ENCODE data around the gene ASGR2. TPM values are rescaled to one million over a fixed set of nuclear protein-coding genes. Genes with fewer than 3 reads are reported as not detected.
"Not testable (repeated sequence)": the region's sequence is repeated elsewhere in the genome, so short reads cannot be mapped to it uniquely, and the experiment has no call there.

ASGR2 gene
- polyA plus RNA-seq, 4 donors: 0.92 to 2.0 (median 1.7) TPM

DNA sequence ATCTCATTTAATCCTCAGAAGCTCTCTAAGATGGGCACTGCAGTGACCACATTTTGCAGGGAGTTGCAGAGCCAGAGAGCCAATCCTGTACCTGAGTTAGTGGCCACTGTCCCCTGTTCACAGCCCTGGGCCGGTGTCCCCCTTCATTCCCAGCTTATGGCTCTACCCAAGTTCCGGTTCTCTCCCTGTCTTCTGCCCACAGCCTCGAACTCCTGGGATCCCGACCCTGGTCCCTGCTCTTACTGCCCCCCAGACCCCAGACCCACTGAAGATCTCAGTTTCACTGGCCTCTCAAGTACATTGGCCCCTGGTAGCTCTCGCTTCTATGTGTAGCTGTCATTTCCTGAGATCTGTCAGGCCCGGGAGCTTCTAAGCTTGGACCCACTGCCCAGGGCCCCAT is 12.2 kb downstream of the ASGR2 start:
- DNase-seq (ENCODE audit: low read depth in 4 of 4, low spot score in 3 of 4): no peak

DNA sequence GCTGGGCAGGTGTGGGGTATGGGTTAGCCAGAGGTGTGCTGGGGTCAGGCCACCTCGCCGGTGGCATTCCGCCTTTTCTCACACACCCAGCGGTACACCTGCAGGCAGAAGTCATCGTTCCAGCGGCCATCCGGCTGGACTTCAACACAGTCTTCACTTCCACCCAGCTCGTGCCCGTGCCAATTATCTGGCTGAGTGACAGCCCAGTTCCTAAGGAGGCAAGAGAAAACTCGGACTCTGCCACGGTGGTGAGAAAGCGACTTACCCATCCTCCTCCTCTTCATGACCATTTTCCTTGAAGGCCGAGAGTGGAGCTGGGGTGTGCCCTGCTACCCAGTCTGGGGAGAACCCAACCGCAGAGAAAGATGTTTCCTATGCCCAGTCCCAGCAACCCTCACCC is 13.1 kb downstream of the ASGR2 start:
- DNase-seq (ENCODE audit: low read depth in 4 of 4, low spot score in 3 of 4): no peak

DNA sequence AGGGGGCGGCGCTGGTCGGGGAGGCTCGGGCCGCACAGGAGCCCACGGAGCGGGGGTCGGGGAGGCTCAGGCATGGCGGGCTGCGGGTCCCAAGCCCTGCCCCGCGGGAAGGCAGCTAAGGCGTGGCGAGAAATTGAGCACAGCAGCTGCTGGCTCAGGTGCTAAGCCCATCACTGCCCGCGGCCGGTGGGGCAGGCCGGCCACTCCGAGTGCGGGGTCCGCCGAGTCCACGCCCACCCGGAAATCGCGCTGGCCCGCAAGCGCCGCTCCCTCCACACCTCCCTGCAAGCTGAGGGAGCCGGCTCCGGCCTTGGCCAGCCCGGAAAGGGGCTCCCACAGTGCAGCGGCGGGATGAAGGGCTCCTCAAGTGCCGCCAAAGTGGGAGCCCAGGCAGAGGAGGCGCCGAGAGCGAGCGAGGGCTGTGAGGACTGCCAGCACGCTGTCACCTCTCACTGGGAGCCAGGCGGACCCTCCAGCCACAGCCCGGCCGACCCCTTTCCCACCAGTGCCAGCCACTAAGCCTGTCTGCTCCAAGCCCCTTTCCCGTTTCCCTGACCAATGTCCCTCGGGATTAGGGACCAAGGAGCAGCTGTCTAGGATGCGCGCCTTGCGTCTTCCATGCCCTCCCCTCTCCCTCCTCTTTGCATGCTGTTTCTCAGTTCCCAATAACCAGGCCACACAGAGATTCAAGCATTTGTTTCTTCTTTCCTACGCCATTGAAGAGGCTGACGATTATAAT is 13.8 kb downstream of the ASGR2 start:
- DNase-seq (ENCODE audit: low read depth in 4 of 4, low spot score in 3 of 4): not testable (repeated sequence)

DNA sequence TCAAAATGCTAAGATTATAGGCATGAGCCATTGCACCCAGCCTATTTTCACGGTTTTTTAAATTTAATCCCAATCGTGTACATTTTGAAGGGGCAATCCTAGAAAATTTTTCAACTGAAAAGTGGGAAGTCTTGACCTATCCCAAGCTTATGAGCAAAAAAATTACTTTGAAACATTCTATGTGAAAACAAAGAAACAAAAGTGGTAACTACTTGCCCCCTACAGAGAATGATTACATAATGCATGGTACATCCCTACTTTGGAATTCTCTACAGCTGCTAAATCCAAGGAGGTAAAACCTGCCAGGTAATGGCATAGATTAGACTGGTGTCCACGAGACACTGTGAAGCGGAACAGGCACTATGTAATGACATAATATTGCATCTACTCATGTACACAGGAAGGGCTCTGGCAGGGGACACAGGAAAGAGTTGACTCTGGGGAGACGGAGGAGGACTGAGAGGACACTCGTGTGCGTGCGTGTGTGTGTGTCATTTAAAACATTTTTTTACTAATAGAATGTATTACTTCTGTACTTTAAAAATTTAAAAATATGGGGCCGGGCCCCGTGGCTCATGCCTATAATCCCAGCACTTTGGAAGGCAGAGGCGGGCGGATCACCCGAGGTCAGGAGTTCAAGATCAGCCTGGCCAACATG is 15.7 kb downstream of the ASGR2 start:
- DNase-seq (ENCODE audit: low read depth in 4 of 4, low spot score in 3 of 4): no peak

DNA sequence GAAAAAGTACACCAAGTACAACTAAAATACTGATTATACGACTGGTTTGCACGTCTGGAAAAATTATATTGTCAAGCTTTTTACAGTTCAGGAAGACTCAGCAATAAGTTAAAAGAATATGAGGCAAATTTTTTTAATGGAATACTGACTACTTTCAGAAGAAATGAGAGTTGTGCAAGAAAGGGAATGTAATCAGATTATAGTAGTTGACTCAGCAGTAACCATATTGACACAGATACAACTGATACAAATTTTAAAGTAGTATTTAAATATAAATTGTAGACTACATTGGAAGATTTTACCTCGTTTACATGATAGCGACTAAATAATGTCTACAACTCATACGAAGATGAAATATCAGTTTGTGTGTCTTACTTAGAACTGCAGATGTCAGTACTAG is 16.7 kb downstream of the ASGR2 start:
- no peak for DNase-seq (ENCODE audit: low read depth in 4 of 4, low spot score in 3 of 4)

DNA sequence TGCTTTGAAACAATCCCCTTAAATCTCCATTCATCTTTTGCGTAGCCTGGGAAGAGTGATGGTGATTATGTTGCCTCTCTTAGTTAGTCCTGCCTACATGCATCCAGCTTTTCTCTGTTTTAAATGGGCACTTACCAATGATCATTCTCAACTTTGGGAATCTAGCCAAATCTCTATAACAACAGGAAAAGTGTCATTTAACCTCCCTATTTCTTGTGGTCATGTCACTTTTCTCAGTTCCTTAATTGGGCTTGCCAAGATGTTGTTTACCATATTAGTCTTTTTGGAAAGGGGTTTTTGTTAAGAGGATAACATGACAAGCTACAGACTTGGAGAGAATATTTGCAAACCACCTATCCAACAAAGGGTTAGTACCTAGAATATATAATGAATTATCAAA is 19.0 kb downstream of the ASGR2 start:
- no peak for DNase-seq (ENCODE audit: low read depth in 4 of 4, low spot score in 3 of 4)

DNA sequence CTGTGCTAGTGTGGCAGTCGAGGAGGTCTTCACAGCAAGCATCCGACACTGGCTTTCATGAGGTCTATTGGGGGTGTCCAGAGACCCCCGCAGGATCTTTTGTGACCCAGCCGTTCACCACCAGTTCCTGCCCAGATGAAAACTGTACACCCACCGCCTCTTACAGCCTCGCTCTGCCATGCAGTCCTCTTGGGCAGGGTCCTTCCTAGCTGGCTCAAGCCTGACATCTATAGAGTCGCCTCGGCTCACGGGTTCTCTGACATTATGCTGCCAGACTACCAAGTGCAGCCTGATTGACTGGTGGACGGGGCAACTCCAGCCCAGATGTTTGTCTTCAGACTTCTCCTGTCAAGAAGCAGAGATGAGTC is 20.0 kb downstream of the ASGR2 start:
- DNase-seq (ENCODE audit: low read depth in 4 of 4, low spot score in 3 of 4): no peak

DNA sequence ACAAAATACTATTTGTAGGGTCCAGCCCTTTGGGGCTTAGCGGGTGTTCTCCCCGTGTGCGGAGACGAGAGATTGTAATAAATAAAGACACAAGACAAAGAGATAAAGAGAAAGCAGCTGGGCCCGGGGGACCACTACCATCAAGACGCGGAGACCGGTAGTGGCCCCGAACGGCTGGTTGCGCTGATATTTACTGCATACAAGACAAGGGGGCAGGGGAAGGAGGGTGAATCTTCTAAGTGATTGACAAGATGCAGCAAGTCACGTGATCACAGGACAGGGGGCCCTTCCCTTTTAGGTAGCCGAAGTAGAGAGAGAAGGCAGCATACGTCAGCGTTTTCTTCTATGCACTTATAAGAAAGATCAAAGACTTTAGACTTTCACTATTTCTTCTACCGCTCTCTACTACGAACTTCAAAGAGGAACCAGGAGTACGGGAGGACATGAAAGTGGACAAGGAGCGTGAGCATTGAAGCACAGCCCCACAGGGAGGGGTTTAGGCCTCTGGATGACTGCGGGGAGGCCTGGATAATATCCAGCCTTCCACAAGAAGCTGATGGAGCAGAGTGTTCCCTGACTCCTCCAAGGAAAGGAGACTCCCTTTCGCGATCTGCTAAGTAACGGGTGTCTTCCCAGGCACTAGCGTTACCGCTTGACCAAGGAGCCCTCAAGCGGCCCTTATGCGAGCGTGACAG is 23.2 kb downstream of the ASGR2 start:
- not testable (repeated sequence) for DNase-seq (ENCODE audit: low read depth in 4 of 4, low spot score in 3 of 4)

DNA sequence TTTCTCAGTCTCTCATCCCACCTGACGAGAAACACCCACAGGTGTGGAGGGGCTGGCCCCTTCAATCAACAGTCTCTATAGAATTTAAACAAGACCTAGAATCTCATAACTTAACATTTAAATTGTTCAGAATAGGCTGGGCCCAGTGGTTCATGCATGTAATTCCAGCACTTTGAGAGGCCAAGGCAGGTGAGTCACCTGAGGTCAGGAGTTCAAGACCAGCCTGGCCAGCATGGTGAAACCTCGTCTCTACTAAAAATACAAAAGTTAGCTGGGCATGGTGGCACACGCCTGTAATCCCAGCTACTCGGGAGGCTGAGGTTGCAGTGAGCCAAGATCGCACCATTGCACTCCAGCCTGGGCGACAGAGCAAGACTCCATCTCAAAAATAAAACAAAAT is 25.1 kb downstream of the ASGR2 start:
- not testable (repeated sequence) for DNase-seq (ENCODE audit: low read depth in 4 of 4, low spot score in 3 of 4)

DNA sequence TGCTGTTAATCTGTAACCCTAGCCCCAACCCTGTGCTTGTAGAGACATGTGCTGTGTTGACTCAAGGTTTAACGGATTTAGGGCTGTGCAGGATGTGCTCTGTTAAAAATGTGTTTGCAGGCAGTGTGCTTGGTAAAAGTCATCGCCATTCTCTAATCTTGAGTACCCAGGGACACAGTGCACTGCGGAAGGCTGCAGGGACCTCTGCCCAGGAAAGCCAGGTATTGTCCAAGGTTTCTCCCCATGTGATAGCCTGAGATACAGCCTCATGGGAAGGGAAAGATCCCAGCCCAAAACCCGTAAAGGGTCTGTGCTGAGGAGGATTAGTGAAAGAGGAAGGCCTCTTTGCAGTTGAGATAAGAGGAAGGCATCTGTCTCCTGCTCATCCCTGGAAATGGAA is 26.2 kb downstream of the ASGR2 start:
- DNase-seq (ENCODE audit: low read depth in 4 of 4, low spot score in 3 of 4): not testable (repeated sequence)

DNA sequence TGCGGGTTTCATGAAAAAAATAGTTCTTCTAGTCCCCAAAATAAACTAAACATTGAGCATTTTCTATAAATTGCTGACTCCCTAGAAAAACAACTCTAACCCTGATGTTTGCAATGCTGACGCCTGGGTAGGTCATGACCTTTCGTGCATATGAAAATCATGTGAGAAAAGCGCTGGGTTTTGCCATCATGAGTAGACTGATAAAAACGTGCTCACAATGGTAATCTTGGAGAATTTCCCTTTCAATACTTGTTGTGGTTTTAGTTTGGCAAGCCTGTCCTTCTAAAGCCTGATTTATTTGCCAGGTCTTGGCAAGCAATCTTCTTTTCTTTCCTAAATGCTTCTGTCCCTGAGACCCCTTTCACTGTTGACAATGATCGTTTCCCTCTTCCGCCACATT is 30.5 kb downstream of the ASGR2 start:
- no peak for DNase-seq (ENCODE audit: low read depth in 4 of 4, low spot score in 3 of 4)

DNA sequence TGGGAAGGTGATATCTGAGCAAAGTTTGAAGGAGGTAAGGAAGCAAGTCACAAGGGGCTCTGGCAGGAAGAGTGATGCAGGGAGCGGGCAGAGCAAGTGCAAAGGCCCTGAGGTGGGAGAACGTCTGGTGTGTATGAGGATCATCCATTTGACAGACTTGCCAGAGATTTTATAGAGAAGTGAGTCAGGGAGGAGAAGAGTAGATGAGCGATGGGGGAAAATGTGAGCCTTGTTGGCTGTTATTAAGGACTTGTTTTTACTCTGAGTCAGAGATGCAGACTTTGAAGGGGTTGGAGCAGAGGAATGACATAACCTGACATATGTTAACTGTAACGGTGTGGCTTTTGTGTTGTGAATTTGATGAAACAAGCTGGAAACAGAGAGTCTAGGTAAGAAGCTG is 31.0 kb downstream of the ASGR2 start:
- no peak for DNase-seq (ENCODE audit: low read depth in 4 of 4, low spot score in 3 of 4)

DNA sequence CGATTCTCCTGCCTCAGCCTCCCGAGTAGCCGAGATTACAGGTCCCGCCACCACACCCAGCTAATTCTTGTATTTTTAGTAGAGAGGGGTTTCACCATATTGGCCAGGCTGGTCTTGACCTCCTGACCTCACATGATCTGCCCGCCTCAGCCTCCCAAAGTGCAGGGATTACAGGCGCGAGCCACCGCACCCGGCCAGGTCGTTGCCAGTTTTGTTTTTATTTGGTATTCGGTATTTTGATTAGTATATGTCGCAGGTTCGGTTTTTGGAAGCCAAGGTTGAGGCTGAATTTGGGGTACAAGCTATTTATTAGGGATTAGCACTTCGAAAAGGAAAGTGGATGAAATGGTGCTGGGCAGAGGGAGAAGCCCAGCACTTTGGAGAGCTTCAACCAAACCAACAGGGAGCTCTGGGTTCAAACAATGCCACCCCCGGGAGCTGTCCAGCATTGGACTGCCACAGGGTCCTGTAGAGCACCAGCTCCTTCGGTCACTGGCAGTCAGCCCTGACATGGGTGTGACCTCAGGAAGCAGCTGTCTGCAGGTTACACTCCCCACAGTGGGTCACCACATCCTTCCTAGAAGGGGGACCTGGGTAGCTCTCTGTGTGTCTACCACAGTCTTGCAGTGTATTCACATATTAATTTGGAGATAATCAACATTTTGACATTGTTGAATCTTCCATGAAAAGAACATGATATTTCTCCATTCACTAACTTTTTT is 33.1 kb downstream of the ASGR2 start:
- DNase-seq (ENCODE audit: low read depth in 4 of 4, low spot score in 3 of 4): no peak

DNA sequence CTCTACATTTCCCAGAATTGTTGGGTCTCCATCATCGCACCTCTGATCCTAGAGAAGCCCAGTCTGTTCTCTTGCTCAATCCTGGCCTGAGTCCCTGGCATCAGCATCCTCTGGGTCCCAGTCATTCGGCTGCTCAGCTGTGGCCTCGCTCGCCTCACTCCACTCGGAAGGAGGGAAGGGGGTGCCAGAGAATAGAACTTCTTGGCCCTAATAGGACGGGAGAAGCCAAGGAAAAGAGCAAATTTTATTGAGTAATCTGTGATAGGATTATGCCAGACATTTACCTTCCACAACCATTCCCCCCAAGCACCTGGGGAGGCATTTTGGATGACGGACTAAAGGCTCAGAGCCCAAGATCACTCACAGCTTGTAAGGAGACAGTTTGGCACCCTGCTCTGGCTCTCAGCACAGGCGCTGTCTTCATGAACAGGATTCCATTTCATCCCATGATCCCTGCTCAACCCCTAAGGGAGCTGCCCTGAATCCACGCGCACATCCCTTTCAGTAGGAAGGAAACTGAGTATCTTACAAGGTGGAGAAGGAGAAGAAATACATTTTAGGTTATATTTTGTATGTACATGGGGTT is 34.1 kb downstream of the ASGR2 start:
- no peak for DNase-seq (ENCODE audit: low read depth in 4 of 4, low spot score in 3 of 4)

DNA sequence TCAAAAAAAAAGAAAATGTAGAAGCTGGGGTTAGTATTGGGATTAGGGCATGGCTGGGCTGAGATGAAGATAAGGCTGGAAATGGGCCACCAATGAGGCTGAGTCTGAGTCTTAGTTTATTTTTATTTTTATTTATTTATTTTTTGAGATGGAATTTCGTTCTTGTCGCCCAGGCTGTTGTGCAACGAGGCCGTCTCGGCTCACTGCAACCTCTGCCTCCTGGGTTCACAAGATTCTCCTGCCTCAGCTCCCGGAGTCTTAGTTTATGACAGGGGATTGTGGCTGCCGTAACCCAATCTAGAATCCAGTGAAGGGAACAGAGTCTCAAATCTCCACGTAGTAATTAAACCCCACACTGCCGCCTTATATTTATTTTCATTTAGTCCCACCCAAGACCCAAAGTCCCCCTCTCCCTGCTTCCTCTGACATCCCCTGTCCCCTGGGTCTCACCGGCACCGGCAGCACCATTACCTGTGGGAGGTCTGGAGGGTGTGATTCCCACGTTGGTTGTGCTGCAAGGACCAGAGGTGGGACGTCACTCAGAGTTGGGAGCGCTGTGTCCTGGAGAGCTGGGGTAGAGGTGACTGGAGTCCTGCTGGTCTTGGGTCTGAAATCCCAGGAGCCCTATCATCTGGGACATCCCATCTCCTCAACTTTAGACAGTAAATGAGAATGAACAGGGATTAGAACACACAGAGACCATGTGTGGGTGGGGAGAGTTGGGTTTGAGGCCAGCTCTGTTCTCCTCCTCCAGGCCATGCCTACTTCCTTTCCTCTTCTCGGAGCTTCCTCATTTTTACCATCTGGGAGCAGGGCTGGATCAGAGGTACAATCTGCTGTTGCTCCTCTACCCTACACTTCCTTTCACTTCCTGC is 34.8 kb downstream of the ASGR2 start, which contains the start of gene CLEC10A:
Gene CLEC10A, minus strand, starts transcription at position 671 of the 875 bp plus-strand sequence. CDS start 1,439 bp downstream, outside the sequence.
- DNase-seq (ENCODE audit: low read depth in 4 of 4, low spot score in 3 of 4): no peak

DNA sequence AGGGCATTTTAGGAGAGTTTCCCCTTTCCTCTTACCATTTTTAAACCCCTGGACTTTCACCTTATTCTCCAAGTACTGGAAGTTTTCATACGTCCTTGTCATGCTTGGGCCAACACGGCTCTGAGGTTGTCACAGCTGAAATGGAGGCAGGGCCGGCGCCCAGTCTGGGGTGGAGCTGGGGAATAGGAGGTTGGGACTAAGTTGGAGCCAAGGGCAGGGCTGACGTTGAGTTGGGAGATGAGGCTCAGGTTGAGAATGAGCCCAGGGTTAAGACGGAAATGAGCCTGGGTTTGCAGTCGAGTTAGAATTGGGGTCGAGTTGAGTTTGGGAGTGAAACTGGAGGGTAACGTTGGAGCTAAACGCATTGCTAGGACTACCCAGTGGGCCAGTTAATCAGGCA is 35.9 kb downstream of the ASGR2 start:
- DNase-seq (ENCODE audit: low read depth in 4 of 4, low spot score in 3 of 4): no peak

DNA sequence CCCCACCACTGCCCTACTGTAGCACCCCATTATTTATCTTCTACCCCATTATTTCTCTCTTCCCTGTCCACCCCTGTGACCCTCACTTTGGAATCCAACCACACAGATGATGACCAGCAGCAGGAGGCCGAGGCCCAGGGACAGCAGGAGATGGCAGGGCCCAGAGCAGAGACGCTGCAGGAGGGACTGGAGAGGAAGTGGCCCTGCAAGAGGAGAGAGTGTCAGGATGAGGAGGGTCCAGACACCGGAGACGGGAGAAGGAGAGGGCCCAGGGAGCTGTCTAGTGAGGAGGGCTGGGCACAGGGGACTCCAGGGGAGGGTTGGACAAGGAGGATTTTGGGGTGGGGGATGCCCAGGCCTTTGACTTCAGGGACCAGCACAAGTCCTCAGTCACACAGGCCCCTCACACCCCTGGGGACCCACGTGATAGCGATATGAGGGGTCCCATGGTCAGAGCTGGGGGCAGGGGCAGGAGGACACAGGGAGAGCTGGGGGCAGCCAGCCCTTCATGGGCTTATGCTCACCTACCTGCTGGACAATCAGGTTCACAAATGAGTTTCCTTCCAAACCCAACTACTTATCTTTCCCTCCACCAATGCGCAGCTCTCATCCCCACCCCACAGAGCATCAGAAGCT is 36.6 kb downstream of the ASGR2 start:
- DNase-seq (ENCODE audit: low read depth in 4 of 4, low spot score in 3 of 4): no peak

DNA sequence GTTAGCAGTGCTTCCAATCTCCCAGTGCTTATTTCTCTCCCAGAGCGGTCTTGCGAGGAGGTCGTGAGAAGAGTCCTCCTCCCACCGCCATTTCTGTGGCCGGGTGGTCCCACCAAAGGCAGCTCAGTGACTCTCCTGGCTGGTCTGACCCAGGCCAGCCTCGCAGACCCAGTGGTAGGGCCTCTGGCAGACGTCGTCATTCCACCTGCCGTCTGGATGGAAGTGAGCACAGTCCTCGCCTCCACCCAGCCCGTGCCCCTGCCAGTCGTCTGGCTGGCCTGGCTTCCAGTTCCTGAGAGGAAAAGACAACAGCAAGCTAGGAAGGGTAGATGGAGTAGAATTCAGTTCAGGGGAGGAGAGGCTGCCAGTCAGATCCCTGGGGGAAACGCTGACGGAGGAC is 39.7 kb downstream of the ASGR2 start:
- no peak for DNase-seq (ENCODE audit: low read depth in 4 of 4, low spot score in 3 of 4)

DNA sequence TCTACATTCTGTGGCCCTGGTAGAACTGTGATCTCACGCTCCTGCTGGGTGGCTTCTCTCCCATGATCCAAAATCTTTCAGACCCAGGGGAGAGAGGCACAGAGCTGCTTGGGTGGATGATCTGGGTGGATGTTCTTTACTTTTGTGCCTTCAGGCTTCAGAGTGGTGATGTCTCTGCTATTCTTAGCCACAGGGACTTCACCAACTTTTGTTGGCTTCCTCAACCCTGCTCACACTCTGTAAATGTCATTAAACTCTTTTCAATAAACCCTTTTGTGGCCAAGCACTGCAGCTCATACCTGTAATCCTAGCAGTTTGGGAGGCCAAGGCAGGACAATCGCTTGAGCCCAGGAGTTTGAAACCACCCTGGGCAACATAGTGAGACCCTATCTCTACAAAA is 42.2 kb downstream of the ASGR2 start:
- DNase-seq (ENCODE audit: low read depth in 4 of 4, low spot score in 3 of 4): no peak
